CD4-positive, alpha-beta T cell (primary cell): ENCODE data around the gene TNRC18. TPM values are rescaled to one million over a fixed set of nuclear protein-coding genes. Genes with fewer than 3 reads are reported as not detected.

Experiments used
- ATAC-seq: fragments of 200-7000 bp; cut with Tn5 transposase; one replicate; pipeline ENCODE4 v1.10.0; 2022; ENCODE audit warnings: mild to moderate bottlenecking; ENCODE audit not compliant: poor library complexity
- CTCF ChIA-PET: fragments of 350-600 bp; sonication (Branson Sonifier 250); formaldehyde crosslinking; loops from one replicate; lab custom pipeline; 2021; ENCODE audit warnings: antibody characterized with exemption, inconsistent platforms; lab: Charles Lee
- POLR2A ChIA-PET: fragments of 350-600 bp; sonication (Branson Sonifier 250); formaldehyde crosslinking; loops from one replicate; lab custom pipeline; 2021; ENCODE audit warnings: antibody characterized with exemption, inconsistent platforms; lab: Charles Lee
- DNase-seq, 14 experiments: peaks; one replicate each; pipeline ENCODE4 v3.0.0-alpha.2; 2013 to 2020; ENCODE audit warnings: mixed read lengths in 2 of 14
- H3K27ac ChIP-seq, 2 donors: one replicate each; pipeline versions ENCODE4 v1.5.1 to v1.7.0; 2013; ENCODE audit warnings: low read length in 2 of 2, low read depth in 1 of 2, mild to moderate bottlenecking in 1 of 2
- H3K27me3 ChIP-seq, 2 experiments: 1 replicate in 1 of 2; 2 replicates in 1 of 2; pipeline versions ENCODE4 v1.6.1 to v1.7.0; 2013; ENCODE audit warnings: low read length in 2 of 2, control low read depth in 1 of 2, mild to moderate bottlenecking in 1 of 2, moderate library complexity in 1 of 2; ENCODE audit not compliant: insufficient read depth in 2 of 2, control insufficient read depth in 1 of 2
- H3K36me3 ChIP-seq: one replicate; pipeline ENCODE4 v1.6.1; 2013; ENCODE audit warnings: low read length, control low read depth; ENCODE audit not compliant: insufficient read depth
- H3K4me1 ChIP-seq: one replicate; pipeline ENCODE4 v1.6.1; 2013; ENCODE audit warnings: low read length, control low read depth; ENCODE audit not compliant: insufficient read depth
- H3K4me3 ChIP-seq: one replicate; pipeline ENCODE4 v1.5.1; 2013; ENCODE audit warnings: mild to moderate bottlenecking, low read length, moderate library complexity
- H3K9me3 ChIP-seq, 2 experiments: 1 replicate in 1 of 2; 2 replicates in 1 of 2; pipeline versions ENCODE4 v1.6.1 to v1.7.0; 2013; ENCODE audit warnings: low read length in 2 of 2, mild to moderate bottlenecking in 2 of 2, control low read depth in 1 of 2, moderate library complexity in 1 of 2; ENCODE audit not compliant: control insufficient read depth in 1 of 2, insufficient read depth in 1 of 2
- H3K27ac Mint-ChIP-seq: one replicate; pipeline ENCODE4 v1.8.0; 2020; ENCODE audit warnings: mixed read lengths
- H3K27me3 Mint-ChIP-seq: one replicate; pipeline ENCODE4 v1.8.0; 2021; ENCODE audit warnings: mixed read lengths
- H3K36me3 Mint-ChIP-seq: one replicate; pipeline ENCODE4 v1.8.0; 2021; ENCODE audit warnings: low read depth, mixed read lengths
- H3K4me1 Mint-ChIP-seq: one replicate; pipeline ENCODE4 v1.8.0; 2021; ENCODE audit warnings: low read depth, mixed read lengths
- H3K4me3 Mint-ChIP-seq: one replicate; pipeline ENCODE4 v1.8.0; 2020; ENCODE audit warnings: mild to moderate bottlenecking, mixed read lengths
- H3K9me3 Mint-ChIP-seq: one replicate; pipeline ENCODE4 v1.8.0; 2020; ENCODE audit warnings: mixed read lengths
- CTCF ChIP-seq: fragments of 200-600 bp; IDR thresholded peaks from one replicate; pipeline ENCODE4 v1.8.0; 2022; ENCODE audit warnings: antibody characterized with exemption, mild to moderate bottlenecking
- intact Hi-C, 2 experiments: fragments of 100-400 bp; cut with DNase I in 1 of 2; cut with micrococcal nuclease in 1 of 2; formaldehyde crosslinking; loops; one replicate each; pipeline versions ENCODE4 v1.15.1 to v1.9.0; 2023 to 2025; cut with DNase I, micrococcal nuclease
- total RNA-seq, 174 experiments: library from RNA in 2 of 174; stranded (reverse) in 2 of 174; gene quantifications; one replicate each; pipeline ENCODE4 v1.2.3 and lab custom pipeline; 2021 to 2026

Gene TNRC18
- total RNA-seq, 2 experiments from 2014 or later = 69.9 TPM

GRCh38 chr7:5456409-5456808 lies 32.8 kb upstream of the TNRC18 start:
- DNase-seq (no peak), ATAC-seq (no peak)
- intact Hi-C loops = no loop called here
- peaks cover 0 to 10% of the 10 kb centered on the region in 2 experiments for H3K9me3 ChIP-seq
- no peaks in the 10 kb centered on the region for H3K4me1 Mint-ChIP-seq
- H3K27ac ChIP-seq = no peak overlapping the region
- H3K4me1 ChIP-seq = no peaks in the 10 kb centered on the region
- peaks cover 9% of the 10 kb centered on the region for H3K27me3 Mint-ChIP-seq
- CTCF ChIA-PET = no interaction called here
- no peak overlapping the region for H3K4me3 Mint-ChIP-seq
- H3K36me3 ChIP-seq = no peaks in the 10 kb centered on the region
- no peak overlapping the region for H3K4me3 ChIP-seq
- no peaks in the 10 kb centered on the region for H3K9me3 Mint-ChIP-seq
- H3K36me3 Mint-ChIP-seq = no peaks in the 10 kb centered on the region
- H3K27me3 ChIP-seq = no peaks in the 10 kb centered on the region
- POLR2A ChIA-PET = no interaction called here
- H3K27ac Mint-ChIP-seq = no peak overlapping the region
- TF ChIP-seq CTCF = no peak

DNA sequence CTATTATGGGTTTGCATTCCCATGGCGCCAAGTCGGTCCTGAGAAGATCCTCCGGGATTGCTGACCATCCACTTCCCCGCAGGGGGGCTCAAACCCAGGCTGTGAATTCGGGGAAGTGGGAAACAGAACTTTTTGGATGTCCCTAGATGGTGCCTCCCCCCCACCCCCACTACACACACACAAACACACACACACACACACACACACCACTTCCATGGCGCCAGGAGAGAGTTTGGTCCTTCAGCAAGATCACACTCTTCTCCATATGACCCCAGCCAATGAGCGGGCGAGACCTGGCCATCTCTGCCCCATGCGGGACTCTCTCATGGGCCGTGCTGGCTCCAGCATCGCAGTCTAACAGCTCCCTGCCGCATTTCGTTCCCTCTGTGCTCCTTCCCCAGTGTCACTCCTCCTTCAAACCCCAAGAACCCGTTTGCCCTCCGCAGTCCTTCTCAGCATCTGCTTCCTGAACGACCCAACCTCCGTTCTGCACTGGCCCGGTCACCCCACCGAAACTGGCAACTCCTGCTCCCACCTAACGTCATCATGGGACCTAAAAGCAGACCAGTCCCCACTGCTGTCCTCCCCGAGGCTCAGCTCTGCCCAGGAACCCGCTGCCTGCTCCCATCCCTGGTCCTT lies 32.1 kb upstream of the TNRC18 start:
- Histone ChIP-seq H3K36me3 (no peaks in the 10 kb centered on the region), H3K4me1 (no peaks in the 10 kb centered on the region), H3K9me3 (peaks cover 0 to 10% of the 10 kb centered on the region in 2 experiments), H3K4me3 (no peak overlapping the region), H3K27me3 (peaks cover 0 to 3% of the 10 kb centered on the region in 2 experiments), H3K27ac (no peak overlapping the region)
- DNase-seq = no peak
- Mint-ChIP-seq H3K27me3 (peaks cover 9% of the 10 kb centered on the region), H3K4me3 (no peak overlapping the region), H3K9me3 (no peaks in the 10 kb centered on the region), H3K4me1 (no peaks in the 10 kb centered on the region), H3K36me3 (no peaks in the 10 kb centered on the region), H3K27ac (no peak overlapping the region)
- TF ChIP-seq CTCF = no peak
- POLR2A ChIA-PET = no interaction called here
- no peak for ATAC-seq
- intact Hi-C loops = no loop called here
- CTCF ChIA-PET = no interaction called here

DNA sequence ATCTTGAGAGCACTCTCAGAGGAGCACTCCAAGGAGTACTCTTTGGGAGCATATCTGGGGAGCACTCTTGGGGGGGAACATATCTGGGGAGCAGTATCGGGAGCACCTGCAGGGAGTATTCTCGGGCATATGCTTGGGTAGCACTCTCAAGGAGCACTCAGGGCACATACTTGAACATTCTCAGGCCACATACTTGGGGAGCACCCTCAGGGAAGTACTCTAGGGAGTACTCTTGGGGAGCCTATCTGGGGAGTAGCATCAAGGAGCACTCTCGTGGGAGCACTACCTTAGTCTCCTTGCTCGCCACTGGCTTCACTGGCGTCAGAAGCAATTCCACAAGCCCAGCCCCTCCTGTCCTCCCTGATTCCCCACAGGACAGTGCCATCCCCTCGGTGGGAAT lies 31.5 kb upstream of the TNRC18 start:
- POLR2A ChIA-PET = no interaction called here
- H3K27me3 ChIP-seq = peaks cover 0 to 3% of the 10 kb centered on the region in 2 experiments
- DNase-seq (no peak), ATAC-seq (no peak)
- H3K9me3 ChIP-seq = peaks cover 0 to 10% of the 10 kb centered on the region in 2 experiments
- no peak overlapping the region for H3K4me3 ChIP-seq
- intact Hi-C loops = no loop called here
- H3K4me3 Mint-ChIP-seq = no peak overlapping the region
- H3K4me1 Mint-ChIP-seq = no peaks in the 10 kb centered on the region
- no peaks in the 10 kb centered on the region for H3K4me1 ChIP-seq
- H3K27ac Mint-ChIP-seq = no peak overlapping the region
- CTCF ChIA-PET = no interaction called here
- H3K36me3 ChIP-seq = no peaks in the 10 kb centered on the region
- H3K9me3 Mint-ChIP-seq = no peaks in the 10 kb centered on the region
- TF ChIP-seq CTCF = no peak
- H3K27ac ChIP-seq = no peak overlapping the region
- H3K36me3 Mint-ChIP-seq = no peaks in the 10 kb centered on the region
- peaks cover 9% of the 10 kb centered on the region for H3K27me3 Mint-ChIP-seq
